ENCODE measurements around the gene FBXO44. TPM values are rescaled to one million over a fixed set of nuclear protein-coding genes. Genes with fewer than 3 reads are reported as not detected.
"Not testable (repeated sequence)": the region's sequence is repeated elsewhere in the genome, so short reads cannot be mapped to it uniquely, and the experiment has no call there.

Gene FBXO44, protein sequence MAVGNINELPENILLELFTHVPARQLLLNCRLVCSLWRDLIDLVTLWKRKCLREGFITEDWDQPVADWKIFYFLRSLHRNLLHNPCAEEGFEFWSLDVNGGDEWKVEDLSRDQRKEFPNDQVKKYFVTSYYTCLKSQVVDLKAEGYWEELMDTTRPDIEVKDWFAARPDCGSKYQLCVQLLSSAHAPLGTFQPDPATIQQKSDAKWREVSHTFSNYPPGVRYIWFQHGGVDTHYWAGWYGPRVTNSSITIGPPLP
- total RNA-seq: 10 to 100 TPM; 29.1 to 39.1 TPM
- polyA plus RNA-seq (2013, experiment 1 of 2): 23.4 TPM
- 15.7 TPM for polyA plus RNA-seq (2013, experiment 2 of 2)
- long read RNA-seq, experiment 1, partial matches to known transcripts: 1 of 6 reads
- long read RNA-seq, experiment 1, other reads (novel, unspliced or antisense): 5 of 6 reads
- long read RNA-seq, experiment 2, transcript FBXO44-204 (5 exons, 1,734 nt): major isoform, 25 of 102 reads
- long read RNA-seq, experiment 2, transcript FBXO44-206 (7 exons, 3,320 nt): minor isoform, 6 of 102 reads
- long read RNA-seq, experiment 2, transcript FBXO44-202 (6 exons, 2,903 nt): minor isoform, 14 of 102 reads
- long read RNA-seq, experiment 2, partial matches to known transcripts: 24 of 102 reads
- long read RNA-seq, experiment 2, other reads (novel, unspliced or antisense): 32 of 102 reads
- long read RNA-seq, experiment 3, transcript FBXO44-202 (6 exons, 2,903 nt): minor isoform, 20 of 93 reads
- long read RNA-seq, experiment 3, transcript FBXO44-204 (5 exons, 1,734 nt): major isoform, 39 of 93 reads
- long read RNA-seq, experiment 3, partial matches to known transcripts: 3 of 93 reads
- long read RNA-seq, experiment 3, other reads (novel, unspliced or antisense): 28 of 93 reads
- long read RNA-seq, experiment 4, transcript FBXO44-204 (5 exons, 1,734 nt): major isoform, 23 of 59 reads
- long read RNA-seq, experiment 4, transcript FBXO44-202 (6 exons, 2,903 nt): minor isoform, 11 of 59 reads
- long read RNA-seq, experiment 4, partial matches to known transcripts: 3 of 59 reads
- long read RNA-seq, experiment 4, other reads (novel, unspliced or antisense): 20 of 59 reads

DNA sequence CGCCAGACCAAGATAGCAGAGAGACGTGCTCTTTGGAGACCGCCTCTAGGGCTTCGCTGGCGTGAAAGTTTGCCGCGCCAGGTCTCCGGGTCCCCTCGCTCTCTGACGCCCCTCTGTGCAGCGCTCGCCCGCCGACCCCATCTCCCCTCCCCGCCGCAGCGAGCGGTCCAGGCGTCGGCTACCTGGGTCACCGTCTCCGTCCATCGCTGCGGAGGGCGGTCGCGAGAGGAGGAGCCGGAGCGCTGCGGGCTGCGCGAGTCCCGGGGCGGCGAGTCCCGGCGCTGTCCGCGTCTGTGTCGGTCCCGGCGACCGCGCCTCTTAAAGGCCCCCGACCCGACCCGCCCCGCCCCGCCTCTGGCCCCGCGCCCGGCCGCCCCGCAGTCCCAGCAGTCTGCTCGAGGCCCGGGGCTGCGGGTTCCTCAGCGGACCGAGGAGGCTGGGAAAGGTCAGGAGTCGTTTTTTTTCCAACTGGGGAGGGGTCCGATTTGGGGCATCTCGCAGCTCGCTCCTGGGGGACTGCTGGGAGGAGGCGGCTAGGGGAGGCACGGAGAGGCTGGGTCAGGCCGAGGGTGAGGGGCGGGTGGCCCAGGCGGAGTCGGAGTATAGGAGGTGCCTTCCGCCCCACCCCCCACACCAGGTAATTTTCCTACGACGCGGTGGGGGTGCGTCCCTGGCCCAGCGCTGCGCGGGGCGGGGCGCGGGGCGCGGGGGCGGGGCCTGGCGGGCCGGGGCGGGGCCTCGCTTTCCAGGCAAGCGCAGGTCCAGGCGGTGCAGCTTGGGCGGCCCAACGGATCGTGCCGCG is at the start of gene FBXO44, which contains the start of gene FBXO2:
FBXO44 (plus strand) TSS at position 741 of the 802 bp plus-strand sequence. CDS start 959 bp downstream, outside the sequence.
FBXO2 (minus strand) TSS at position 293 of the 802 bp plus-strand sequence; CDS start at position 204, 89 bp downstream.
- H3K36me3 Mint-ChIP-seq (ENCODE audit: low read depth): peaks cover 21% of the 10 kb centered on the region
- Histone ChIP-seq H3K27me3 (ENCODE audit: control insufficient read depth, insufficient read depth, low read length, poor library complexity, severe bottlenecking) (peaks cover 52% of the 10 kb centered on the region), H3K9ac (ENCODE audit: extremely low read depth, low read length, poor library complexity, severe bottlenecking) (no peak within 1 kb of the TSS), H3K27ac (ENCODE audit: low read depth, low read length) (no peak within 1 kb of the TSS), H3K4me3 (ENCODE audit: low read length) (peak within 1 kb of the TSS; percentile 66), H3K9me3 (ENCODE audit: control insufficient read depth, low read length) (no peaks in the 10 kb centered on the region), H3K4me1 (ENCODE audit: control insufficient read depth, insufficient read depth, low read length) (peaks cover 7% of the 10 kb centered on the region), H3K36me3 (ENCODE audit: control insufficient read depth, insufficient read depth, low read length) (peaks cover 7% of the 10 kb centered on the region)
- no peaks in the 10 kb centered on the region for H3K9me3 Mint-ChIP-seq
- H3K4me1 Mint-ChIP-seq: peaks cover 2% of the 10 kb centered on the region
- H3K27ac Mint-ChIP-seq: no peak within 1 kb of the TSS
- WGBS, 2 experiments (ENCODE audit: insufficient coverage in 1 of 2, insufficient read length in 1 of 2): 3 to 9% methylated on average over 14 to 94 of the region's 94 CpGs
- peaks cover 47% of the 10 kb centered on the region for H3K27me3 Mint-ChIP-seq (ENCODE audit: insufficient read depth)
- peak; percentile 92 for DNase-seq
- TF ChIP-seq, protein P1, sequence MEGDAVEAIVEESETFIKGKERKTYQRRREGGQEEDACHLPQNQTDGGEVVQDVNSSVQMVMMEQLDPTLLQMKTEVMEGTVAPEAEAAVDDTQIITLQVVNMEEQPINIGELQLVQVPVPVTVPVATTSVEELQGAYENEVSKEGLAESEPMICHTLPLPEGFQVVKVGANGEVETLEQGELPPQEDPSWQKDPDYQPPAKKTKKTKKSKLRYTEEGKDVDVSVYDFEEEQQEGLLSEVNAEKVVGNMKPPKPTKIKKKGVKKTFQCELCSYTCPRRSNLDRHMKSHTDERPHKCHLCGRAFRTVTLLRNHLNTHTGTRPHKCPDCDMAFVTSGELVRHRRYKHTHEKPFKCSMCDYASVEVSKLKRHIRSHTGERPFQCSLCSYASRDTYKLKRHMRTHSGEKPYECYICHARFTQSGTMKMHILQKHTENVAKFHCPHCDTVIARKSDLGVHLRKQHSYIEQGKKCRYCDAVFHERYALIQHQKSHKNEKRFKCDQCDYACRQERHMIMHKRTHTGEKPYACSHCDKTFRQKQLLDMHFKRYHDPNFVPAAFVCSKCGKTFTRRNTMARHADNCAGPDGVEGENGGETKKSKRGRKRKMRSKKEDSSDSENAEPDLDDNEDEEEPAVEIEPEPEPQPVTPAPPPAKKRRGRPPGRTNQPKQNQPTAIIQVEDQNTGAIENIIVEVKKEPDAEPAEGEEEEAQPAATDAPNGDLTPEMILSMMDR (conservative IDR thresholded peaks at IDR 0.05): no peak
- H3K4me3 Mint-ChIP-seq: peak within 1 kb of the TSS; percentile 59

DNA sequence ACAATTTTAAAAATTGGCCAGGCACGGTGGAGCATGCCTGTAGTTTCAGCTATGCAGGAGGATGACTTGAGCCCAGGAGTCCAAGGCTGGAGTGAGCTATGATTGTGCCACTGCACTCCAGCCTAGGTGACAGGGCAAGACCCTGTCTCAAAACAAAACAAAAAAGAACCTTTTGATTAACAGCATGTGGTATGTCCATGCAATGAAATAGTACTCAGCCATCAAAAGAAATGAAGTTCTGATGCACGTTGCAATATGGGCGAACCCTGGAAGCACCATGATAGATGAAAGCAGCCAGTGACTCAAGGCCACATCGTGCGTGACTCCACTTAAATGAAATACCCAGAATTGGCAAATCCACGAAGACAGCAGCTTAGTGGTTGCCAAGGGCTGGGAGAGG is 47.9 kb upstream of the FBXO44 start:
- no peaks in the 10 kb centered on the region for H3K27me3 ChIP-seq (ENCODE audit: control insufficient read depth, insufficient read depth, low read length, poor library complexity, severe bottlenecking)
- Mint-ChIP-seq H3K27ac (no peak overlapping the region), H3K36me3 (ENCODE audit: low read depth) (no peaks in the 10 kb centered on the region), H3K4me1 (peaks cover 4% of the 10 kb centered on the region), H3K4me3 (no peak overlapping the region), H3K27me3 (ENCODE audit: insufficient read depth) (peaks cover 4% of the 10 kb centered on the region), H3K9me3 (peaks cover 11% of the 10 kb centered on the region)
- no peak overlapping the region for H3K4me3 ChIP-seq (ENCODE audit: low read length)
- H3K9me3 ChIP-seq (ENCODE audit: control insufficient read depth, low read length): no peaks in the 10 kb centered on the region
- no peaks in the 10 kb centered on the region for H3K36me3 ChIP-seq (ENCODE audit: control insufficient read depth, insufficient read depth, low read length)
- 91 to 98% methylated on average over 6 of the region's 6 CpGs for WGBS, 2 experiments (ENCODE audit: insufficient coverage in 1 of 2, insufficient read length in 1 of 2)
- no peaks in the 10 kb centered on the region for H3K4me1 ChIP-seq (ENCODE audit: control insufficient read depth, insufficient read depth, low read length)
- DNase-seq: no peak
- TF ChIP-seq, protein P1 (conservative IDR thresholded peaks at IDR 0.05): no peak
- H3K27ac ChIP-seq (ENCODE audit: low read depth, low read length): no peak overlapping the region
- H3K9ac ChIP-seq (ENCODE audit: extremely low read depth, low read length, poor library complexity, severe bottlenecking): no peak overlapping the region

DNA sequence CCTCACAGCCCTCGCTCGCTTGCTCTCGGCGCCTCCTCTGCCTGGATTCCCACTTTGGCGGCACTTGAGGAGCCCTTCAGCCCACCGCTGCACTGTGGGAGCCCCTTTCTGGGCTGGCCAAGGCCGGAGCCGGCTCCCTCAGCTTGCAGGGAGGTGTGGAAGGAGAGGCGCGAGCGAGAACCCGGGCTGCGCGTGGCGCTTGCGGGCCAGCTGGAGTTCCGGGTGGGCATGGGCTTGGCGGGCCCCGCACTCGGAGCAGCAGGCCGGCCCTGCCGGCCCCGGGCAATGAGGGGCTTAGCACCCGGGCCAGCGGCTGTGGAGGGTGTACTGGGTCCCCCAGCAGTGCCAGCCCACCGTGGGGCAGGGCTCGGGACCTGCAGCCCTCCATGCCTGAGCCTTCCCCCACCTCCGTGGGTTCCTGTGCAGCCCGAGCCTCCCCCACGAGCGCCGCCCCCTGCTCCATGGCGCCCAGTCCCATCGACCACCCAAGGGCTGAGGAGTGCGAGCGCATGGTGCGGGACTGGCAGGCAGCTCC is 46.0 kb upstream of the FBXO44 start:
- not testable (repeated sequence) for H3K36me3 ChIP-seq (ENCODE audit: control insufficient read depth, insufficient read depth, low read length); H3K9ac ChIP-seq (ENCODE audit: extremely low read depth, low read length, poor library complexity, severe bottlenecking); H3K9me3 ChIP-seq (ENCODE audit: control insufficient read depth, low read length); H3K27me3 Mint-ChIP-seq (ENCODE audit: insufficient read depth); H3K4me3 Mint-ChIP-seq; H3K4me1 ChIP-seq (ENCODE audit: control insufficient read depth, insufficient read depth, low read length); DNase-seq; H3K27ac ChIP-seq (ENCODE audit: low read depth, low read length); H3K4me3 ChIP-seq (ENCODE audit: low read length); H3K4me1 Mint-ChIP-seq; H3K27me3 ChIP-seq (ENCODE audit: control insufficient read depth, insufficient read depth, low read length, poor library complexity, severe bottlenecking); H3K36me3 Mint-ChIP-seq (ENCODE audit: low read depth); H3K27ac Mint-ChIP-seq
- H3K9me3 Mint-ChIP-seq: peaks cover 11% of the 10 kb centered on the region
- 93 to 94% methylated on average over 5 to 35 of the region's 37 CpGs for WGBS, 2 experiments (ENCODE audit: insufficient coverage in 1 of 2, insufficient read length in 1 of 2)

DNA sequence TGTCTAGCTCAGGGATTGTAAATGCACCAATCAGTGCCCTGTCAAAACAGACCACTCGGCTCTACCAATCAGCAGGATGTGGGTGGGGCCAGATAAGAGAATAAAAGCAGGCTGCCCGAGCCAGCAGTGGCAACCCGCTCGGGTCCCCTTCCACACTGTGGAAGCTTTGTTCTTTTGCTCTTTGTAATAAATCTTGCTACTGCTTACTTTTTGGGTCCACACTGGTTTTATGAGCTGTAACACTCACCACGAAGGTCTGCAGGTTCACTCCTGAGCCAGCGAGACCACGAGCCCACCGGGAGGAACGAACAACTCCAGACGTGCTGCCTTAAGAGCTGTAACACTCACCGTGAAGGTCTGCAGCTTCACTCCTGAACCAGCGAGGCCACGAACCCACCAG is 45.3 kb upstream of the FBXO44 start:
- 94 to 96% methylated on average over 3 to 12 of the region's 13 CpGs for WGBS, 2 experiments (ENCODE audit: insufficient coverage in 1 of 2, insufficient read length in 1 of 2)
- H3K4me1 Mint-ChIP-seq; H3K36me3 Mint-ChIP-seq (ENCODE audit: low read depth); H3K4me3 ChIP-seq (ENCODE audit: low read length); H3K4me3 Mint-ChIP-seq; H3K4me1 ChIP-seq (ENCODE audit: control insufficient read depth, insufficient read depth, low read length); H3K27me3 Mint-ChIP-seq (ENCODE audit: insufficient read depth); H3K27ac ChIP-seq (ENCODE audit: low read depth, low read length); H3K36me3 ChIP-seq (ENCODE audit: control insufficient read depth, insufficient read depth, low read length); H3K27me3 ChIP-seq (ENCODE audit: control insufficient read depth, insufficient read depth, low read length, poor library complexity, severe bottlenecking); H3K9ac ChIP-seq (ENCODE audit: extremely low read depth, low read length, poor library complexity, severe bottlenecking); DNase-seq; H3K9me3 ChIP-seq (ENCODE audit: control insufficient read depth, low read length); H3K27ac Mint-ChIP-seq: not testable (repeated sequence)
- peaks cover 11% of the 10 kb centered on the region for H3K9me3 Mint-ChIP-seq
